GM12878 (cell line): ENCODE data around the gene STAG2. TPM values are rescaled to one million over a fixed set of nuclear protein-coding genes. Genes with fewer than 3 reads are reported as not detected.

ENCODE experiments used
- ATAC-seq: fragments of 200-7000 bp; cut with Tn5 transposase; 3 replicates; pipeline ENCODE4 v1.9.1; 2020; ENCODE audit warnings: mild to moderate bottlenecking, moderate library complexity
- BruUV-seq: library from RNA; stranded (reverse); fragments of 400-500 nt; replicated peaks from 2 replicates; lab custom pipeline; 2021; lab: Mats Ljungman, UMichigan
- CTCF ChIA-PET: fragments of 300-600 bp; sonication (Branson Sonifier 250); formaldehyde crosslinking; extraction: SDS; loops from one replicate; lab custom pipeline; 2021; ENCODE audit warnings: inconsistent platforms; lab: Yijun Ruan, JAX
- POLR2A ChIA-PET: fragments of 350-600 bp; formaldehyde crosslinking; extraction: SDS; loops from one replicate; lab custom pipeline; 2021; ENCODE audit warnings: inconsistent platforms; lab: Charles Lee
- RAD21 ChIA-PET: fragments of 300-600 bp; sonication (Branson Sonifier 250); formaldehyde crosslinking; loops from one replicate; lab custom pipeline; 2023; ENCODE audit warnings: antibody characterized with exemption; ENCODE audit not compliant: unreplicated experiment; lab: Charles Lee
- SMC1A ChIA-PET: fragments of 300-600 bp; sonication (Branson Sonifier 250); formaldehyde crosslinking; loops from one replicate; lab custom pipeline; 2023; ENCODE audit not compliant: unreplicated experiment, uncharacterized antibody; lab: Charles Lee
- DNase-seq: peaks from one replicate; pipeline ENCODE4 v3.0.0-alpha.2; 2011; ENCODE audit warnings: low read depth, low spot score
- FAIRE-seq: peaks from 3 replicates; lab custom pipeline; 2011; peaks lifted over from hg19 to GRCh38; lab: Jason Lieb, UNC
- H2AFZ ChIP-seq: 2 replicates; pipeline ENCODE4 v1.6.0; 2011; ENCODE audit warnings: low read depth, low read length, control low read depth; ENCODE audit not compliant: control insufficient read depth
- H3K27ac ChIP-seq: 2 replicates; pipeline ENCODE4 v1.5.1; 2011; ENCODE audit warnings: control low read depth; ENCODE audit not compliant: control insufficient read depth, insufficient read depth
- H3K27me3 ChIP-seq, 2 experiments: replicated peaks in 1 of 2; 2 replicates each; pipeline versions ENCODE4 v1.6.0 to v1.6.1; 2011; ENCODE audit warnings: low read length in 1 of 2; ENCODE audit not compliant: control insufficient read depth in 2 of 2, insufficient read depth in 2 of 2
- H3K36me3 ChIP-seq, 2 experiments: 2 replicates each; pipeline ENCODE4 v1.5.1; 2011; ENCODE audit warnings: low read length in 1 of 2; ENCODE audit not compliant: control insufficient read depth in 2 of 2, insufficient read depth in 2 of 2
- H3K4me1 ChIP-seq: 2 replicates; pipeline ENCODE4 v1.6.1; 2011; ENCODE audit warnings: mild to moderate bottlenecking, low read length, moderate library complexity, mixed read lengths; ENCODE audit not compliant: control insufficient read depth, insufficient read depth
- H3K4me2 ChIP-seq: 2 replicates; pipeline ENCODE4 v1.6.0; 2011; ENCODE audit warnings: control low read depth; ENCODE audit not compliant: control insufficient read depth, insufficient read depth
- H3K4me3 ChIP-seq: fragments of 200-600 bp; sonication (generic); 2 replicates; pipeline ENCODE4 v1.5.1; 2016
- H3K79me2 ChIP-seq: 2 replicates; pipeline ENCODE4 v1.6.0; 2011; ENCODE audit warnings: low read length; ENCODE audit not compliant: control insufficient read depth, insufficient read depth
- H3K9ac ChIP-seq: 2 replicates; pipeline ENCODE4 v1.8.0; 2011; ENCODE audit warnings: low read length, control low read depth, mixed read lengths; ENCODE audit not compliant: control insufficient read depth, insufficient read depth
- H3K9me3 ChIP-seq: replicated peaks from 3 replicates; pipeline ENCODE4 v1.5.1; 2011; ENCODE audit warnings: mild to moderate bottlenecking, low read length; ENCODE audit not compliant: control insufficient read depth, insufficient read depth
- H4K20me1 ChIP-seq: 2 replicates; pipeline ENCODE4 v1.6.0; 2011; ENCODE audit not compliant: control insufficient read depth, insufficient read depth
- ATF7 ChIP-seq: fragments of 450-650 bp; IDR thresholded peaks from 2 replicates; pipeline ENCODE4 v1.6.1; 2016; ENCODE audit warnings: low read depth, mild to moderate bottlenecking
- BCL3 ChIP-seq: IDR thresholded peaks from 2 replicates; pipeline ENCODE4 v1.6.1; 2011; ENCODE audit warnings: borderline replicate concordance, low read depth, mild to moderate bottlenecking, moderate library complexity, low read length; ENCODE audit not compliant: insufficient read depth, poor library complexity, severe bottlenecking
- BRCA1 ChIP-seq: IDR thresholded peaks from 2 replicates; pipeline ENCODE4 v1.6.1; 2011; ENCODE audit warnings: low read depth, low read length, improper control_type of control experiment
- JUND ChIP-seq: IDR thresholded peaks from 2 replicates; pipeline ENCODE4 v1.6.1; 2012; ENCODE audit warnings: low read depth, mild to moderate bottlenecking, low read length, improper control_type of control experiment, moderate library complexity
- MEF2A ChIP-seq: IDR thresholded peaks from 2 replicates; pipeline ENCODE4 v1.6.1; 2011; ENCODE audit warnings: low read depth, mild to moderate bottlenecking, low read length, moderate library complexity; ENCODE audit not compliant: insufficient read depth
- NR2C2 ChIP-seq: IDR thresholded peaks from 2 replicates; pipeline ENCODE4 v1.6.1; 2011; ENCODE audit warnings: borderline replicate concordance, low read depth; ENCODE audit not compliant: control insufficient read depth, insufficient read length
- PAX8 ChIP-seq: fragments of 450-650 bp; IDR thresholded peaks from 2 replicates; pipeline ENCODE4 v1.6.1; 2017; ENCODE audit warnings: mild to moderate bottlenecking, moderate library complexity
- STAT1 ChIP-seq: fragments of 450-650 bp; conservative IDR thresholded peaks from 2 replicates; pipeline ENCODE4 v1.6.1; 2014; ENCODE audit warnings: antibody characterized with exemption, mild to moderate bottlenecking
- STAT3 ChIP-seq: IDR thresholded peaks from 2 replicates; pipeline ENCODE4 v1.6.1; 2011; ENCODE audit warnings: low read depth, low read length, improper control_type of control experiment
- TCF3 ChIP-seq: IDR thresholded peaks from 2 replicates; pipeline ENCODE4 v1.6.1; 2012; ENCODE audit warnings: low read depth, mild to moderate bottlenecking, low read length, borderline replicate concordance; ENCODE audit not compliant: insufficient read depth
- YBX1 ChIP-seq: fragments of 450-650 bp; IDR thresholded peaks from 2 replicates; pipeline ENCODE4 v1.6.1; 2016; ENCODE audit warnings: antibody characterized with exemption
- ZNF24 ChIP-seq: fragments of 450-650 bp; IDR thresholded peaks from 2 replicates; pipeline ENCODE4 v1.6.1; 2017; ENCODE audit warnings: antibody characterized with exemption, mild to moderate bottlenecking
- WGBS: methylation state at CpG from one replicate; pipeline ENCODE4 v1.1.6; 2016; ENCODE audit warnings: low lambda C conversion rate; ENCODE audit not compliant: insufficient replicate concordance, insufficient coverage; ENCODE audit errors: missing lambda C conversion rate; 5-methylcytosine and 5-hydroxymethylcytosine counted together
- in situ Hi-C: fragments of 300-500 bp; cut with MboI; formaldehyde crosslinking; loops from 9 replicates; pipeline ENCODE4 v1.14.3; 2018; ENCODE audit warnings: mixed read lengths
- intact Hi-C: fragments of 100-400 bp; cut with micrococcal nuclease; formaldehyde crosslinking; loops from one replicate; pipeline ENCODE4 v1.14.2; 2022; ENCODE audit not compliant: unreplicated experiment
- polyA plus RNA-seq, 11 experiments: library from polyadenylated mRNA; depleted of rRNA in 4 of 11; unstranded in 6 of 11; stranded (reverse) in 5 of 11; fragments of >200 nt; fragmentation: Nextera tagmentation in 4 of 11; fragmentation: Illumina TruSeq in 1 of 11; extraction: Ambion mirVana in 4 of 11; extraction: Trizol in 1 of 11; gene quantifications; 1 replicate in 1 of 11; 2 replicates in 10 of 11; pipeline versions ENCODE4 v1.2.1 to v1.2.3, GENCODE V29; 2011 to 2016; ENCODE audit warnings: inconsistent platforms in 2 of 11, missing spikeins in 2 of 11, low read depth in 1 of 11
- total RNA-seq, 4 experiments: library from RNA; depleted of rRNA in 3 of 4; stranded (reverse); fragments of >200 nt in 3 of 4; fragmentation: Illumina TruSeq in 1 of 4; extraction: Trizol in 1 of 4; gene quantifications; 2 replicates each; pipeline versions ENCODE4 v1.2.1 to v1.2.3, GENCODE V29; 2013 to 2021

The STAG2 gene
- total and polyA plus RNA-seq, 10 of the 15 experiments (the other 5 are each of a cell fraction or from before 2014, with no cell fraction given) = 26.9 to 84.2 (median 46.7) TPM

DNA sequence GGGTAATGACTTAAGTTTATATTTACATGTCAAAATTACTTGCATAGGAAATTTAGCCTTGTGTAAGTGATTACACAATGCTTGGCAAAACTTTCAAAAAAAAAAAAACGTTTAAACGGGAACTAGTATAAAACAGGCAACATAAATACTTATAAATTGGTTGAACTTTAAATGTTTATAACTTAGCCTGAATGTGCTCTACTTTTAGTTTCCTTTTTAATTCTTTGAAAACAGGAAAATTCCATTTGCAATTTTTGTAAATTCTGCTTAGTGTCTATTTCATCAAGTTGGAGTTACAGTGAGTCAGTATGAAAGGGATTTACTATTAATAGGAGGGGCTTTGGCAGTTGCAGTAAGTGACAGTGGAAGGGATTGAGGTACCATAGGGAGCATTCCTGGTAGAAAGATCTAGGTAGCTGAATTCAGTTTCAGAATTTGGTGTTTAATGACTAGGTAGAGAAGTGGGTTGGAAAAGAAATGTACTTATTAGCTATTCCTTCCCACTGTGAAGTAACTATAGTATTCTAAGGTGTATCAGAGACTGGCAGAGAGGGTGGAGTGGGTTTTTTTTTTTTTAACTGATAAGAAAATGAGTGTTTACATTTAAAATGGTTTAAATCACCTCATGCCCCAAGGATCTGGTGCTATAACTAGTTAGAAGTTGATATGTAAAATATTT, 2.8 kb downstream of the STAG2 start:
- TF ChIP-seq NR2C2 (no peak), BRCA1 (no peak), STAT3 (no peak), JUND (no peak), YBX1 (no peak), ATF7 (no peak), BCL3 (no peak), ZNF24 (no peak), STAT1 (no peak), PAX8 (no peak), MEF2A (no peak), TCF3 (no peak)
- POLR2A ChIA-PET = no interaction called here
- Histone ChIP-seq H3K27me3 (no peaks in the 10 kb centered on the region), H3K4me2 (peak overlapping the region; percentile 50), H4K20me1 (no peaks in the 10 kb centered on the region), H3K36me3 (no peaks in the 10 kb centered on the region; a peak in 1 of 4 replicates), H3K9ac (peak overlapping the region; percentile 92), H2AFZ (no peak overlapping the region), H3K4me1 (no peaks in the 10 kb centered on the region), H3K9me3 (no peaks in the 10 kb centered on the region; the same call in 1 of the 3 replicates), H3K27ac (peak overlapping the region; percentile 89), H3K79me2 (peaks cover 79% of the 10 kb centered on the region), H3K4me3 (peak overlapping the region; percentile 56)
- RAD21 ChIA-PET = interaction anchor here (1.2 to 1.9 kb wide), 2 partner anchors 12 to 99 kb away, joined by 3 to 5 read pairs; no protein-coding TSS in a partner anchor
- no TSS peak for BruUV-seq
- 18% methylated on average over 2 of the region's 2 CpGs for WGBS
- SMC1A ChIA-PET = interaction anchor here (1.2 to 3.1 kb wide), 2 partner anchors 12 to 133 kb away, joined by 3 to 7 read pairs; no protein-coding TSS in a partner anchor
- ATAC-seq = no peak
- CTCF ChIA-PET = interaction anchor here (1.3 kb wide), 1 partner anchor 131 kb away, joined by 3 read pairs; no protein-coding TSS in a partner anchor
- DNase-seq = no peak
- no peak for FAIRE-seq
- intact Hi-C loops (loop anchor here (5.0 to 10.0 kb wide), 3 partner anchors 53 to 431 kb away; no protein-coding TSS in a partner anchor), in situ Hi-C loops (no loop called here)
